ENCODE results near the gene FBN1.

- TF ChIP-seq CTCF (IDR thresholded peaks at IDR 0.05) (no peak), POLR2A (IDR thresholded peaks at IDR 0.05) (no peak)
Measured at GRCh38 chr15:48550822-48551525, 94.5 kb downstream of the FBN1 start.

Data from adrenal gland (tissue), 5 donors.